Activated CD4-positive, alpha-beta T cell treated with anti-CD3 and anti-CD28 coated beads for 36 hours (primary cell): ENCODE results near the gene ANKRD9. TPM values are rescaled to one million over a fixed set of nuclear protein-coding genes. Genes with fewer than 3 reads are reported as not detected.

ENCODE experiments used
- ATAC-seq: fragments of 200-7000 bp; cut with Tn5 transposase; one replicate; pipeline ENCODE4 v1.10.0; 2021; ENCODE audit warnings: mild to moderate bottlenecking, moderate library complexity
- CTCF ChIA-PET: fragments of 350-600 bp; sonication (Branson Sonifier 250); formaldehyde crosslinking; loops from one replicate; lab custom pipeline; 2021; ENCODE audit warnings: antibody characterized with exemption; lab: Charles Lee
- POLR2A ChIA-PET: fragments of 350-600 bp; sonication (Branson Sonifier 250); formaldehyde crosslinking; loops from one replicate; lab custom pipeline; 2021; ENCODE audit warnings: antibody characterized with exemption, inconsistent platforms; lab: Charles Lee
- DNase-seq: peaks from one replicate; pipeline ENCODE4 v3.0.0-alpha.2; 2020
- H3K27ac Mint-ChIP-seq: one replicate; pipeline ENCODE4 v1.8.0; 2021; ENCODE audit warnings: mixed read lengths
- H3K27me3 Mint-ChIP-seq: one replicate; pipeline ENCODE4 v1.8.0; 2021; ENCODE audit warnings: mixed read lengths
- H3K36me3 Mint-ChIP-seq: one replicate; pipeline ENCODE4 v1.8.0; 2021; ENCODE audit warnings: low read depth, mixed read lengths
- H3K4me1 Mint-ChIP-seq: one replicate; pipeline ENCODE4 v1.8.0; 2021; ENCODE audit warnings: mixed read lengths
- H3K4me3 Mint-ChIP-seq: one replicate; pipeline ENCODE4 v1.8.0; 2021; ENCODE audit warnings: mild to moderate bottlenecking, moderate library complexity, mixed read lengths
- H3K9me3 Mint-ChIP-seq: one replicate; pipeline ENCODE4 v1.8.0; 2021; ENCODE audit warnings: low read depth, mixed read lengths
- intact Hi-C, 2 experiments: fragments of 100-400 bp; cut with DNase I in 1 of 2; cut with micrococcal nuclease in 1 of 2; formaldehyde crosslinking; loops; one replicate each; pipeline versions ENCODE4 v1.14.2 to v1.15.1; 2022 to 2024; cut with DNase I, micrococcal nuclease
- total RNA-seq, 2 experiments: library from RNA; stranded (reverse); gene quantifications; one replicate each; pipeline ENCODE4 v1.2.3, GENCODE V29; 2021

The ANKRD9 gene
- total RNA-seq, 2 experiments from 2014 or later, result 4.8 to 9.3 TPM

GRCh38 chr14:102481371-102481770 lies 28.2 kb downstream of the ANKRD9 start:
- DNase-seq (no peak), ATAC-seq (no peak)
- peaks cover 3% of the 10 kb centered on the region for H3K9me3 Mint-ChIP-seq
- H3K4me3 Mint-ChIP-seq, result no peak overlapping the region
- intact Hi-C loops, result no loop called here
- peaks cover 2% of the 10 kb centered on the region for H3K4me1 Mint-ChIP-seq
- H3K36me3 Mint-ChIP-seq, result peaks cover 10% of the 10 kb centered on the region
- no peaks in the 10 kb centered on the region for H3K27me3 Mint-ChIP-seq
- ChIA-PET CTCF (no interaction called here), POLR2A (no interaction called here)
- H3K27ac Mint-ChIP-seq, result no peak overlapping the region

- no peak overlapping the region for H3K4me3 Mint-ChIP-seq
- POLR2A ChIA-PET, result no interaction called here
- H3K4me1 Mint-ChIP-seq, result peaks cover 2% of the 10 kb centered on the region
- H3K36me3 Mint-ChIP-seq, result peaks cover 10% of the 10 kb centered on the region
- intact Hi-C loops, result no loop called here
- peaks cover 3% of the 10 kb centered on the region for H3K9me3 Mint-ChIP-seq
- no peak for ATAC-seq
- no peaks in the 10 kb centered on the region for H3K27me3 Mint-ChIP-seq
- no peak for DNase-seq
- CTCF ChIA-PET, result no interaction called here
- H3K27ac Mint-ChIP-seq, result no peak overlapping the region
Measured at GRCh38 chr14:102479777-102480176, 29.8 kb downstream of the ANKRD9 start.

GRCh38 chr14:102479107-102479506 lies 30.5 kb downstream of the ANKRD9 start:
- ATAC-seq, result no peak
- Mint-ChIP-seq H3K36me3 (peaks cover 10% of the 10 kb centered on the region), H3K4me1 (peaks cover 2% of the 10 kb centered on the region), H3K27ac (no peak overlapping the region), H3K9me3 (peaks cover 3% of the 10 kb centered on the region), H3K27me3 (no peaks in the 10 kb centered on the region), H3K4me3 (no peak overlapping the region)
- intact Hi-C loops, result no loop called here
- ChIA-PET POLR2A (no interaction called here), CTCF (no interaction called here)
- no peak for DNase-seq

GRCh38 chr14:102474934-102475333 lies 34.6 kb downstream of the ANKRD9 start:
- ATAC-seq (no peak), DNase-seq (no peak)
- Mint-ChIP-seq H3K4me3 (no peak overlapping the region), H3K36me3 (no peaks in the 10 kb centered on the region), H3K9me3 (no peaks in the 10 kb centered on the region), H3K27ac (no peak overlapping the region), H3K4me1 (peaks cover 12% of the 10 kb centered on the region), H3K27me3 (no peaks in the 10 kb centered on the region)
- CTCF ChIA-PET, result interaction anchor here (0.9 kb wide), 1 partner anchor 10 kb away, joined by 3 read pairs; no protein-coding TSS in a partner anchor
- intact Hi-C loops, result no loop called here
- POLR2A ChIA-PET, result no interaction called here

GRCh38 chr14:102473559-102473958 lies 36.0 kb downstream of the ANKRD9 start:
- DNase-seq (no peak), ATAC-seq (no peak)
- ChIA-PET CTCF (no interaction called here), POLR2A (no interaction called here)
- Mint-ChIP-seq H3K27ac (no peak overlapping the region), H3K4me1 (peaks cover 9% of the 10 kb centered on the region), H3K4me3 (no peak overlapping the region), H3K9me3 (no peaks in the 10 kb centered on the region), H3K36me3 (peaks cover 4% of the 10 kb centered on the region), H3K27me3 (no peaks in the 10 kb centered on the region)
- intact Hi-C loops, result no loop called here

- ATAC-seq, result no peak
Measured at GRCh38 chr14:102472791-102473150, 36.8 kb downstream of the ANKRD9 start.

GRCh38 chr14:102471921-102472790 lies 37.4 kb downstream of the ANKRD9 start:
- ATAC-seq (no peak), DNase-seq (no peak)
- intact Hi-C loops, result no loop called here
- Mint-ChIP-seq H3K4me1 (peaks cover 9% of the 10 kb centered on the region), H3K9me3 (no peaks in the 10 kb centered on the region), H3K36me3 (peaks cover 4% of the 10 kb centered on the region), H3K27me3 (no peaks in the 10 kb centered on the region), H3K27ac (no peak overlapping the region), H3K4me3 (no peak overlapping the region)
- ChIA-PET POLR2A (interaction anchor here (0.5 kb wide), 1 partner anchor 1032 kb away, joined by 4 read pairs; no protein-coding TSS in a partner anchor), CTCF (no interaction called here)

More at GRCh38 chr14:102472791-102473150, 36.8 kb downstream of the ANKRD9 start:
- ChIA-PET CTCF (no interaction called here), POLR2A (interaction anchor here (0.5 kb wide), 1 partner anchor 1033 kb away, joined by 4 read pairs; no protein-coding TSS in a partner anchor)
- H3K4me1 Mint-ChIP-seq, result peaks cover 9% of the 10 kb centered on the region
- no peak for DNase-seq
- intact Hi-C loops, result no loop called here
- no peaks in the 10 kb centered on the region for H3K27me3 Mint-ChIP-seq
- H3K27ac Mint-ChIP-seq, result no peak overlapping the region
- H3K4me3 Mint-ChIP-seq, result no peak overlapping the region
- H3K9me3 Mint-ChIP-seq, result no peaks in the 10 kb centered on the region
- H3K36me3 Mint-ChIP-seq, result peaks cover 4% of the 10 kb centered on the region

- ChIA-PET CTCF (interaction anchor here (0.8 to 1.0 kb wide), 2 partner anchors 31 to 308 kb away, joined by 3 to 4 read pairs; no protein-coding TSS in a partner anchor), POLR2A (no interaction called here)
- H3K27ac Mint-ChIP-seq, result no peak overlapping the region
- H3K36me3 Mint-ChIP-seq, result peaks cover 15% of the 10 kb centered on the region
- H3K4me3 Mint-ChIP-seq, result no peak overlapping the region
- intact Hi-C loops, result no loop called here
- no peaks in the 10 kb centered on the region for H3K9me3 Mint-ChIP-seq
- DNase-seq, result no peak
- H3K4me1 Mint-ChIP-seq, result peaks cover 9% of the 10 kb centered on the region
- ATAC-seq, result no peak
- no peaks in the 10 kb centered on the region for H3K27me3 Mint-ChIP-seq
Measured at GRCh38 chr14:102469261-102469660, 40.3 kb downstream of the ANKRD9 start.

GRCh38 chr14:102464846-102465341 lies 44.7 kb downstream of the ANKRD9 start:
- Mint-ChIP-seq H3K9me3 (no peaks in the 10 kb centered on the region), H3K27ac (no peak overlapping the region), H3K36me3 (peaks cover 18% of the 10 kb centered on the region), H3K4me3 (no peak overlapping the region), H3K4me1 (peaks cover 5% of the 10 kb centered on the region), H3K27me3 (no peaks in the 10 kb centered on the region)
- DNase-seq, result no peak
- ATAC-seq, result no peak
- CTCF ChIA-PET, result interaction anchor here (0.5 kb wide), 1 partner anchor 59 kb away, joined by 3 read pairs; no protein-coding TSS in a partner anchor
- intact Hi-C loops, result no loop called here
- POLR2A ChIA-PET, result no interaction called here

- Mint-ChIP-seq H3K4me1 (peaks cover 5% of the 10 kb centered on the region), H3K9me3 (no peaks in the 10 kb centered on the region), H3K4me3 (no peak overlapping the region), H3K27ac (no peak overlapping the region), H3K27me3 (no peaks in the 10 kb centered on the region), H3K36me3 (peaks cover 14% of the 10 kb centered on the region)
- ChIA-PET POLR2A (no interaction called here), CTCF (no interaction called here)
- DNase-seq (no peak), ATAC-seq (no peak)
- intact Hi-C loops, result no loop called here
Measured at GRCh38 chr14:102464006-102464405, 45.6 kb downstream of the ANKRD9 start.

- POLR2A ChIA-PET, result interaction anchor here (0.6 kb wide), 1 partner anchor 492 kb away, joined by 5 read pairs; no protein-coding TSS in a partner anchor
- H3K27ac Mint-ChIP-seq, result no peak overlapping the region
- H3K36me3 Mint-ChIP-seq, result peaks cover 14% of the 10 kb centered on the region
- peaks cover 5% of the 10 kb centered on the region for H3K4me1 Mint-ChIP-seq
- no peaks in the 10 kb centered on the region for H3K27me3 Mint-ChIP-seq
- intact Hi-C loops, result no loop called here
- no peak for DNase-seq
- ATAC-seq, result no peak
- H3K4me3 Mint-ChIP-seq, result no peak overlapping the region
- no peaks in the 10 kb centered on the region for H3K9me3 Mint-ChIP-seq
- CTCF ChIA-PET, result interaction anchor here (0.6 kb wide), 1 partner anchor 278 kb away, joined by 3 read pairs; no protein-coding TSS in a partner anchor
Measured at GRCh38 chr14:102462391-102462790, 47.2 kb downstream of the ANKRD9 start.
